Panc1 (cell line): Measurements from ENCODE around the gene UST.

Source experiments
- POLR2AphosphoS5 ChIP-seq: IDR thresholded peaks from 2 replicates; pipeline ENCODE4 v1.6.1; 2012; ENCODE audit warnings: mild to moderate bottlenecking, low read depth, low read length, moderate library complexity
- TF ChIP-seq, protein P1 (sequence below): fragments of 450-650 bp; IDR thresholded peaks from 2 replicates; pipeline ENCODE4 v1.5.1; 2017; ENCODE audit warnings: mild to moderate bottlenecking
- TF ChIP-seq, protein P2 (sequence below), 2 experiments: IDR thresholded peaks; 2 replicates each; pipeline ENCODE4 v1.6.1; 2011 to 2012; ENCODE audit warnings: low read depth in 2 of 2, control low read depth in 1 of 2, low read length in 1 of 2, mild to moderate bottlenecking in 1 of 2, moderate library complexity in 1 of 2; ENCODE audit not compliant: insufficient read depth in 1 of 2

DNA sequence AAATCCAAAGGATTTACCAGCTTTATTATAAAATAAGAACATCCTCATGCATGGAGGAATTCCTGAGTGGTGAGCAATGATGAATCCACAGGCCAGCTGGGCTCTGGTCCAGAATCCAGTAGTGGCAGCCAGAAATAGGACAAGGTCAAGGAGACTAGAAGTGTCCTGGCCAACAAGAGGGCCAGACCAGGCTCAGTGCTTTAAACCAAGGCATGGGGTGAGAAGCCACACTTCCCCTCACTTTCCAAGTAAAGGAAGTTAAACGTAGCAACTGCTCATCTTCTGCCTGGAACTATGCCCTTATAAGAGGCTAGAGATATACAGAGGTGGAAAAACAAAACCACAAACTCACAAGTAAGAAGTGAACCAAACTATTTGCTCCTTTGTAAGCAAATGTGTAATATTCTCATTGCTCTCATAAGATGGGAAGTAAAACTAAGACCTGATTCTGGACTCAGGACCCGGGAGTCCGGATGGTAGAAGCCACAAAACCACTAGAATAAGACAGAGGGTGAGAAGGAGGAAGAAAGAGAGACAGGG is 253.2 kb downstream of the UST start:
- TF ChIP-seq, protein P1, sequence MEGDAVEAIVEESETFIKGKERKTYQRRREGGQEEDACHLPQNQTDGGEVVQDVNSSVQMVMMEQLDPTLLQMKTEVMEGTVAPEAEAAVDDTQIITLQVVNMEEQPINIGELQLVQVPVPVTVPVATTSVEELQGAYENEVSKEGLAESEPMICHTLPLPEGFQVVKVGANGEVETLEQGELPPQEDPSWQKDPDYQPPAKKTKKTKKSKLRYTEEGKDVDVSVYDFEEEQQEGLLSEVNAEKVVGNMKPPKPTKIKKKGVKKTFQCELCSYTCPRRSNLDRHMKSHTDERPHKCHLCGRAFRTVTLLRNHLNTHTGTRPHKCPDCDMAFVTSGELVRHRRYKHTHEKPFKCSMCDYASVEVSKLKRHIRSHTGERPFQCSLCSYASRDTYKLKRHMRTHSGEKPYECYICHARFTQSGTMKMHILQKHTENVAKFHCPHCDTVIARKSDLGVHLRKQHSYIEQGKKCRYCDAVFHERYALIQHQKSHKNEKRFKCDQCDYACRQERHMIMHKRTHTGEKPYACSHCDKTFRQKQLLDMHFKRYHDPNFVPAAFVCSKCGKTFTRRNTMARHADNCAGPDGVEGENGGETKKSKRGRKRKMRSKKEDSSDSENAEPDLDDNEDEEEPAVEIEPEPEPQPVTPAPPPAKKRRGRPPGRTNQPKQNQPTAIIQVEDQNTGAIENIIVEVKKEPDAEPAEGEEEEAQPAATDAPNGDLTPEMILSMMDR = no peak
- TF ChIP-seq POLR2AphosphoS5 = no peak
- TF ChIP-seq, protein P2, sequence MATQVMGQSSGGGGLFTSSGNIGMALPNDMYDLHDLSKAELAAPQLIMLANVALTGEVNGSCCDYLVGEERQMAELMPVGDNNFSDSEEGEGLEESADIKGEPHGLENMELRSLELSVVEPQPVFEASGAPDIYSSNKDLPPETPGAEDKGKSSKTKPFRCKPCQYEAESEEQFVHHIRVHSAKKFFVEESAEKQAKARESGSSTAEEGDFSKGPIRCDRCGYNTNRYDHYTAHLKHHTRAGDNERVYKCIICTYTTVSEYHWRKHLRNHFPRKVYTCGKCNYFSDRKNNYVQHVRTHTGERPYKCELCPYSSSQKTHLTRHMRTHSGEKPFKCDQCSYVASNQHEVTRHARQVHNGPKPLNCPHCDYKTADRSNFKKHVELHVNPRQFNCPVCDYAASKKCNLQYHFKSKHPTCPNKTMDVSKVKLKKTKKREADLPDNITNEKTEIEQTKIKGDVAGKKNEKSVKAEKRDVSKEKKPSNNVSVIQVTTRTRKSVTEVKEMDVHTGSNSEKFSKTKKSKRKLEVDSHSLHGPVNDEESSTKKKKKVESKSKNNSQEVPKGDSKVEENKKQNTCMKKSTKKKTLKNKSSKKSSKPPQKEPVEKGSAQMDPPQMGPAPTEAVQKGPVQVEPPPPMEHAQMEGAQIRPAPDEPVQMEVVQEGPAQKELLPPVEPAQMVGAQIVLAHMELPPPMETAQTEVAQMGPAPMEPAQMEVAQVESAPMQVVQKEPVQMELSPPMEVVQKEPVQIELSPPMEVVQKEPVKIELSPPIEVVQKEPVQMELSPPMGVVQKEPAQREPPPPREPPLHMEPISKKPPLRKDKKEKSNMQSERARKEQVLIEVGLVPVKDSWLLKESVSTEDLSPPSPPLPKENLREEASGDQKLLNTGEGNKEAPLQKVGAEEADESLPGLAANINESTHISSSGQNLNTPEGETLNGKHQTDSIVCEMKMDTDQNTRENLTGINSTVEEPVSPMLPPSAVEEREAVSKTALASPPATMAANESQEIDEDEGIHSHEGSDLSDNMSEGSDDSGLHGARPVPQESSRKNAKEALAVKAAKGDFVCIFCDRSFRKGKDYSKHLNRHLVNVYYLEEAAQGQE (IDR thresholded peaks at IDR 0.05; ENCODE audit: insufficient read depth in 1 of 2, low read depth in 2 of 2, low read length in 1 of 2) = no peak
